KMS-11 (cell line): ENCODE measurements around the gene RAD51B.

ENCODE experiments used
- H2AFZ ChIP-seq: fragments of 200-600 bp; sonication (generic); 2 replicates; pipeline ENCODE4 v1.6.1; 2016; ENCODE audit warnings: antibody characterized with exemption, mixed run types, low read depth
- H3K27ac ChIP-seq: fragments of 200-600 bp; sonication (generic); 2 replicates; pipeline ENCODE4 v1.6.1; 2016; ENCODE audit warnings: mild to moderate bottlenecking, mixed run types
- H3K27me3 ChIP-seq: fragments of 200-600 bp; sonication (generic); 2 replicates; pipeline ENCODE4 v1.6.1; 2017; ENCODE audit warnings: mild to moderate bottlenecking, low read depth, mixed run types, moderate library complexity; ENCODE audit not compliant: insufficient read depth
- H3K36me3 ChIP-seq: fragments of 200-600 bp; sonication (generic); 2 replicates; pipeline ENCODE4 v1.6.1; 2017; ENCODE audit warnings: mild to moderate bottlenecking, mixed run types; ENCODE audit not compliant: insufficient read depth
- H3K4me1 ChIP-seq: fragments of 200-600 bp; sonication (generic); 2 replicates; pipeline ENCODE4 v1.6.1; 2016; ENCODE audit warnings: mild to moderate bottlenecking, low read depth, mixed run types; ENCODE audit not compliant: poor library complexity, severe bottlenecking
- H3K4me2 ChIP-seq: fragments of 200-600 bp; sonication (generic); 2 replicates; pipeline ENCODE4 v1.7.0; 2016; ENCODE audit warnings: mild to moderate bottlenecking, mixed run types
- H3K4me3 ChIP-seq: fragments of 200-600 bp; sonication (generic); IDR thresholded peaks from 2 replicates; pipeline ENCODE4 v1.6.1; 2017; ENCODE audit warnings: low read depth, low read length, mixed read lengths; ENCODE audit not compliant: insufficient read depth
- H3K79me2 ChIP-seq: fragments of 200-600 bp; sonication (generic); 2 replicates; pipeline ENCODE4 v1.6.1; 2016; ENCODE audit warnings: low read depth, mixed run types; ENCODE audit not compliant: insufficient read depth
- H3K9ac ChIP-seq: fragments of 200-600 bp; sonication (generic); 2 replicates; pipeline ENCODE4 v1.6.1; 2016; ENCODE audit warnings: mild to moderate bottlenecking, mixed run types
- H4K20me1 ChIP-seq: fragments of 200-600 bp; sonication (generic); 2 replicates; pipeline ENCODE4 v1.6.1; 2016; ENCODE audit warnings: mild to moderate bottlenecking, mixed run types; ENCODE audit not compliant: insufficient read depth
- CTCF ChIP-seq: fragments of 200-600 bp; sonication (generic); conservative IDR thresholded peaks from 2 replicates; pipeline ENCODE4 v1.6.1; 2017; ENCODE audit warnings: low read depth, mild to moderate bottlenecking, antibody characterized with exemption, low read length, moderate library complexity, mixed read lengths

Gene RAD51B

GRCh38 chr14:68627868-68628604, 808.5 kb downstream of the RAD51B start:
- Histone ChIP-seq H3K27me3 (no peaks in the 10 kb centered on the region), H3K27ac (no peak overlapping the region), H3K36me3 (no peaks in the 10 kb centered on the region), H4K20me1 (no peaks in the 10 kb centered on the region), H2AFZ (no peak overlapping the region), H3K4me2 (no peak overlapping the region), H3K4me1 (peaks cover 5% of the 10 kb centered on the region), H3K79me2 (no peaks in the 10 kb centered on the region), H3K4me3 (no peak overlapping the region), H3K9ac (no peak overlapping the region)
- no peak for TF ChIP-seq CTCF

- H3K9ac ChIP-seq: no peak overlapping the region
- H3K36me3 ChIP-seq: no peaks in the 10 kb centered on the region
- no peak overlapping the region for H3K4me3 ChIP-seq
- no peak overlapping the region for H3K27ac ChIP-seq
- H3K27me3 ChIP-seq: no peaks in the 10 kb centered on the region
- H2AFZ ChIP-seq: no peak overlapping the region
- no peak for TF ChIP-seq CTCF
- no peaks in the 10 kb centered on the region for H3K4me1 ChIP-seq
- no peaks in the 10 kb centered on the region for H4K20me1 ChIP-seq
- H3K4me2 ChIP-seq: no peak overlapping the region
- no peaks in the 10 kb centered on the region for H3K79me2 ChIP-seq
These were observed 809.2 kb downstream of the RAD51B start for GRCh38 chr14:68628605-68629310.

- Histone ChIP-seq H4K20me1 (no peaks in the 10 kb centered on the region), H3K27ac (no peak overlapping the region), H3K4me2 (no peak overlapping the region), H3K79me2 (no peaks in the 10 kb centered on the region), H3K27me3 (no peaks in the 10 kb centered on the region), H3K4me3 (no peak overlapping the region), H3K9ac (no peak overlapping the region), H3K36me3 (no peaks in the 10 kb centered on the region), H2AFZ (no peak overlapping the region), H3K4me1 (no peaks in the 10 kb centered on the region)
- no peak for TF ChIP-seq CTCF
These were observed 810.5 kb downstream of the RAD51B start for GRCh38 chr14:68630081-68630571.

- no peaks in the 10 kb centered on the region for H3K79me2 ChIP-seq
- no peaks in the 10 kb centered on the region for H3K36me3 ChIP-seq
- H3K9ac ChIP-seq: no peak overlapping the region
- H4K20me1 ChIP-seq: no peaks in the 10 kb centered on the region
- no peak overlapping the region for H2AFZ ChIP-seq
- no peaks in the 10 kb centered on the region for H3K4me1 ChIP-seq
- H3K27me3 ChIP-seq: no peaks in the 10 kb centered on the region
- no peak overlapping the region for H3K27ac ChIP-seq
- TF ChIP-seq CTCF: no peak
- no peak overlapping the region for H3K4me2 ChIP-seq
- H3K4me3 ChIP-seq: no peak overlapping the region
These were observed 811.2 kb downstream of the RAD51B start for GRCh38 chr14:68630611-68631393.
